DMS79 treated with DMSO at 0.1 percent for 48 hours (cell line): Measurements from ENCODE around the gene GULP1.

ENCODE experiments used
- DNase-seq: peaks from one replicate; lab custom pipeline; 2025; lab: John Stamatoyannopoulos, UW

The GULP1 gene

GRCh38 chr2:188322569-188323551, 31.2 kb downstream of the GULP1 start:
- no peak for DNase-seq

GRCh38 chr2:188324067-188324466, 32.4 kb downstream of the GULP1 start:
- DNase-seq: no peak

GRCh38 chr2:188326290-188326668, 34.6 kb downstream of the GULP1 start:
- no peak for DNase-seq

GRCh38 chr2:188326669-188327301, 35.1 kb downstream of the GULP1 start:
- DNase-seq: no peak

GRCh38 chr2:188327518-188328213, 36.0 kb downstream of the GULP1 start:
- DNase-seq: no peak

- no peak for DNase-seq
These were observed 36.7 kb downstream of the GULP1 start for GRCh38 chr2:188328419-188328818.

GRCh38 chr2:188330316-188331053, 38.8 kb downstream of the GULP1 start:
- no peak for DNase-seq

GRCh38 chr2:188332619-188333018, 40.9 kb downstream of the GULP1 start:
- DNase-seq: no peak

GRCh38 chr2:188333751-188334524, 42.3 kb downstream of the GULP1 start:
- DNase-seq: no peak

- no peak for DNase-seq
These were observed 46.8 kb downstream of the GULP1 start for GRCh38 chr2:188338463-188338862.

GRCh38 chr2:188340257-188340656, 48.6 kb downstream of the GULP1 start:
- no peak for DNase-seq

GRCh38 chr2:188345020-188345419, 53.3 kb downstream of the GULP1 start:
- DNase-seq: no peak

GRCh38 chr2:188345426-188345825, 53.8 kb downstream of the GULP1 start:
- no peak for DNase-seq

GRCh38 chr2:188345831-188346458, 54.3 kb downstream of the GULP1 start:
- no peak for DNase-seq

- no peak for DNase-seq
These were observed 57.3 kb downstream of the GULP1 start for GRCh38 chr2:188349019-188349418.

- no peak for DNase-seq
These were observed 61.6 kb downstream of the GULP1 start for GRCh38 chr2:188353282-188353681.

- DNase-seq: no peak
These were observed 69.0 kb downstream of the GULP1 start for GRCh38 chr2:188360485-188361263.

GRCh38 chr2:188364033-188364630, 72.5 kb downstream of the GULP1 start:
- DNase-seq: no peak

- DNase-seq: no peak
These were observed 73.5 kb downstream of the GULP1 start for GRCh38 chr2:188365058-188365641.
